Measurements from ENCODE around the gene MICAL3. TPM values are rescaled to one million over a fixed set of nuclear protein-coding genes. Genes with fewer than 3 reads are reported as not detected.

Gene MICAL3
- total and polyA plus RNA-seq, 9 of the 15 experiments (the other 6 are each of a cell fraction or from before 2014, with no cell fraction given) = 0.53 to 32.1 (median 12.3) TPM

DNA sequence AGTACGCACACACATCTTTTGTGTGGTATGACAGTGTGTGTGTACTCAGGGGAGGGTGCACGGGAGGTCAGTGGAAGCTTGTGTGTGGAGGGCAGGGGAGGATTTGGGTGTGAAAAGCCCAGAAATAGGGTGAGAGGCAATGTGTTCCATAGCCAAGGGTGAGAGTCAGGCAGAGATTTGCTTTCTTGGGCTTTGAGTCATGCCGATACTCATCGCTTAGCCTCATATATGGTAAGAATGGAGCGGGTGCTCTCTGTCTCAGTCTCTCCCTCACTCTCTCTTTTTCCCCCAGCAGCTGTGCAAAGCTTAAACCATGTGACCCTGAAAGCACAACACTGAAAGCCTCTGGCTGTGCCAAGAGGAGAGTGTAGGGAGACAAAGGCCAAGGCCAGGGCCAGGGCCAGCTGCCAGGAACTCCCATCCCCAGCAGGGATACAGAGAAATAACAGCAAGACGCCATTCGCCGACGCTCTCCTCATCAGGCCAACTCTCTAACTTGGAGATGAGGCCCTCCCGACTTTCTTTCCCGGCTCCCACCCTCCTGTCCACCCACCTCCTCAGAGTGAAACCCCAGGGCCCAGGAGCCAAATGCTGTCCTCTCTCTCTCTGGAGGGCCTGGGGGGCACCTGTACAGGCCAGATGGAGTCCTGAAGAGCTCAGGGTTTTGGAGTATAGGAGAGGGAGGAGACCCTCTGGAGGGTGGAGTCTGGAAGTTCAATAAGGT is 20.3 kb upstream of the MICAL3 start:
- H3K36me3 ChIP-seq (ENCODE audit: control insufficient read depth, insufficient read depth, low read length) = no peaks in the 10 kb centered on the region
- FAIRE-seq = no peak
- POLR2A ChIA-PET = interaction anchor here (0.7 to 1.2 kb wide), 2 partner anchors 11 kb away, joined by 3 to 6 read pairs; no protein-coding TSS in a partner anchor
- no peak overlapping the region for H3K4me2 ChIP-seq (ENCODE audit: insufficient read depth, low read length)
- H3K9ac ChIP-seq (ENCODE audit: insufficient read depth in 1 of 2, low read depth in 2 of 2, low read length in 2 of 2) = no peak overlapping the region
- H2AFZ ChIP-seq (ENCODE audit: low read depth, low read length) = no peak overlapping the region
- H3K9me3 ChIP-seq (replicated peaks; ENCODE audit: control insufficient read depth, insufficient read depth, low read depth, low read length) = no peaks in the 10 kb centered on the region
- no peak overlapping the region for H3K4me3 ChIP-seq
- DNase-seq (ENCODE audit: extremely low read depth in 1 of 4, low spot score in 3 of 4) = no peak
- H4K20me1 ChIP-seq (replicated peaks; ENCODE audit: control insufficient read depth, insufficient read depth, low read length) = no peaks in the 10 kb centered on the region
- BruUV-seq (replicated peaks) = no TSS peak
- no peaks in the 10 kb centered on the region for H3K9me1 ChIP-seq (ENCODE audit: control insufficient read depth, insufficient read depth, low read length)
- peak; percentile 31; the same call in 2 of the 3 replicates for ATAC-seq
- CTCF ChIA-PET (ENCODE audit: low intra/inter-chr PET ratio) = no interaction called here
- in situ Hi-C loops (cut with MboI) (no loop called here), intact Hi-C loops (cut with micrococcal nuclease) (no loop called here)
- peaks cover 0 to 6% of the 10 kb centered on the region in 2 experiments; a peak in 3 of 5 replicates for H3K4me1 ChIP-seq (replicated peaks in 1 of 2; ENCODE audit: control insufficient read depth in 2 of 2, insufficient read depth in 2 of 2, low read length in 2 of 2)
- H3K27me3 ChIP-seq (ENCODE audit: control insufficient read depth in 2 of 2, insufficient read depth in 2 of 2, low read length in 2 of 2) = peaks cover 31 to 43% of the 10 kb centered on the region in 2 experiments
- H3K79me2 ChIP-seq (ENCODE audit: control insufficient read depth, insufficient read depth, low read length) = no peaks in the 10 kb centered on the region
- WGBS (ENCODE audit: insufficient coverage, low coverage, missing lambda C conversion rate) = 15% methylated on average over 11 of the region's 11 CpGs
- H3K27ac ChIP-seq (ENCODE audit: extremely low read depth, low read depth, low read length) = no peak overlapping the region
- no peak for TF ChIP-seq RAD51 (IDR thresholded peaks at IDR 0.05; ENCODE audit: borderline replicate concordance, low read depth)
- no peak for TF ChIP-seq CBFA2T3 (IDR thresholded peaks at IDR 0.05)
- TF ChIP-seq, protein P1, sequence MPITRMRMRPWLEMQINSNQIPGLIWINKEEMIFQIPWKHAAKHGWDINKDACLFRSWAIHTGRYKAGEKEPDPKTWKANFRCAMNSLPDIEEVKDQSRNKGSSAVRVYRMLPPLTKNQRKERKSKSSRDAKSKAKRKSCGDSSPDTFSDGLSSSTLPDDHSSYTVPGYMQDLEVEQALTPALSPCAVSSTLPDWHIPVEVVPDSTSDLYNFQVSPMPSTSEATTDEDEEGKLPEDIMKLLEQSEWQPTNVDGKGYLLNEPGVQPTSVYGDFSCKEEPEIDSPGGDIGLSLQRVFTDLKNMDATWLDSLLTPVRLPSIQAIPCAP (CRISPR knock-in tag; IDR thresholded peaks at IDR 0.05; ENCODE audit: borderline replicate concordance) = no peak
- TF ChIP-seq SOX6 (IDR thresholded peaks at IDR 0.05) = no peak
- no peak for TF ChIP-seq TOE1 (IDR thresholded peaks at IDR 0.05; ENCODE audit: borderline replicate concordance)
- TF ChIP-seq TOE1 (CRISPR knock-in tag; IDR thresholded peaks at IDR 0.05; ENCODE audit: borderline replicate concordance, low read depth) = no peak
- no peak for TF ChIP-seq SREBF2 (CRISPR knock-in tag; IDR thresholded peaks at IDR 0.05)
- TF ChIP-seq ZNF12 (CRISPR knock-in tag; IDR thresholded peaks at IDR 0.05) = no peak
- no peak for TF ChIP-seq NFRKB (IDR thresholded peaks at IDR 0.05; ENCODE audit: low read depth)
- TF ChIP-seq ZSCAN29 (IDR thresholded peaks at IDR 0.05) = no peak
- no peak for TF ChIP-seq PHF21A (IDR thresholded peaks at IDR 0.05; ENCODE audit: borderline replicate concordance, low read depth)
- TF ChIP-seq ZNF146 (CRISPR knock-in tag; IDR thresholded peaks at IDR 0.05; ENCODE audit: unreplicated experiment) = no peak
- TF ChIP-seq, protein P2, sequence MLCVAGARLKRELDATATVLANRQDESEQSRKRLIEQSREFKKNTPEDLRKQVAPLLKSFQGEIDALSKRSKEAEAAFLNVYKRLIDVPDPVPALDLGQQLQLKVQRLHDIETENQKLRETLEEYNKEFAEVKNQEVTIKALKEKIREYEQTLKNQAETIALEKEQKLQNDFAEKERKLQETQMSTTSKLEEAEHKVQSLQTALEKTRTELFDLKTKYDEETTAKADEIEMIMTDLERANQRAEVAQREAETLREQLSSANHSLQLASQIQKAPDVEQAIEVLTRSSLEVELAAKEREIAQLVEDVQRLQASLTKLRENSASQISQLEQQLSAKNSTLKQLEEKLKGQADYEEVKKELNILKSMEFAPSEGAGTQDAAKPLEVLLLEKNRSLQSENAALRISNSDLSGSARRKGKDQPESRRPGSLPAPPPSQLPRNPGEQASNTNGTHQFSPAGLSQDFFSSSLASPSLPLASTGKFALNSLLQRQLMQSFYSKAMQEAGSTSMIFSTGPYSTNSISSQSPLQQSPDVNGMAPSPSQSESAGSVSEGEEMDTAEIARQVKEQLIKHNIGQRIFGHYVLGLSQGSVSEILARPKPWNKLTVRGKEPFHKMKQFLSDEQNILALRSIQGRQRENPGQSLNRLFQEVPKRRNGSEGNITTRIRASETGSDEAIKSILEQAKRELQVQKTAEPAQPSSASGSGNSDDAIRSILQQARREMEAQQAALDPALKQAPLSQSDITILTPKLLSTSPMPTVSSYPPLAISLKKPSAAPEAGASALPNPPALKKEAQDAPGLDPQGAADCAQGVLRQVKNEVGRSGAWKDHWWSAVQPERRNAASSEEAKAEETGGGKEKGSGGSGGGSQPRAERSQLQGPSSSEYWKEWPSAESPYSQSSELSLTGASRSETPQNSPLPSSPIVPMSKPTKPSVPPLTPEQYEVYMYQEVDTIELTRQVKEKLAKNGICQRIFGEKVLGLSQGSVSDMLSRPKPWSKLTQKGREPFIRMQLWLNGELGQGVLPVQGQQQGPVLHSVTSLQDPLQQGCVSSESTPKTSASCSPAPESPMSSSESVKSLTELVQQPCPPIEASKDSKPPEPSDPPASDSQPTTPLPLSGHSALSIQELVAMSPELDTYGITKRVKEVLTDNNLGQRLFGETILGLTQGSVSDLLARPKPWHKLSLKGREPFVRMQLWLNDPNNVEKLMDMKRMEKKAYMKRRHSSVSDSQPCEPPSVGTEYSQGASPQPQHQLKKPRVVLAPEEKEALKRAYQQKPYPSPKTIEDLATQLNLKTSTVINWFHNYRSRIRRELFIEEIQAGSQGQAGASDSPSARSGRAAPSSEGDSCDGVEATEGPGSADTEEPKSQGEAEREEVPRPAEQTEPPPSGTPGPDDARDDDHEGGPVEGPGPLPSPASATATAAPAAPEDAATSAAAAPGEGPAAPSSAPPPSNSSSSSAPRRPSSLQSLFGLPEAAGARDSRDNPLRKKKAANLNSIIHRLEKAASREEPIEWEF (CRISPR knock-in tag; IDR thresholded peaks at IDR 0.05) = no peak

Measured in K562 (cell line).